Body of pancreas (tissue), 4 donors: ENCODE results near the gene SHLD1. TPM values are rescaled to one million over a fixed set of nuclear protein-coding genes. Genes with fewer than 3 reads are reported as not detected.

Experiments used
- ATAC-seq: fragments of 150-250 bp; one replicate; pipeline ENCODE4 v1.9.1; 2016
- DNase-seq, 4 donors: peaks; one replicate each; pipeline ENCODE4 v3.0.0-alpha.2; 2019
- H3K27ac ChIP-seq, 4 donors: fragments of 200-600 bp; sonication (generic); 1 replicate in 3 of 4; 2 replicates in 1 of 4; pipeline versions ENCODE4 v1.5.1 to v1.6.1; 2016 to 2019; ENCODE audit warnings: mild to moderate bottlenecking in 1 of 4, mixed read lengths in 1 of 4, moderate library complexity in 1 of 4
- H3K27me3 ChIP-seq, 2 donors: fragments of 200-600 bp; sonication (generic); one replicate each; pipeline ENCODE4 v1.6.0; 2016; ENCODE audit warnings: mild to moderate bottlenecking in 1 of 2
- H3K36me3 ChIP-seq, 2 donors: fragments of 200-600 bp; sonication (generic); replicated peaks in 1 of 2; 2 replicates each; pipeline ENCODE4 v1.5.1; 2016; ENCODE audit warnings: low read depth in 2 of 2; ENCODE audit not compliant: insufficient read depth in 1 of 2
- H3K4me1 ChIP-seq: fragments of 200-600 bp; sonication (generic); one replicate; pipeline ENCODE4 v1.6.0; 2016
- H3K4me3 ChIP-seq, 2 donors: fragments of 200-600 bp; sonication (generic); 1 replicate in 1 of 2; 2 replicates in 1 of 2; pipeline ENCODE4 v1.5.1; 2016 to 2019
- H3K9me3 ChIP-seq, 3 donors: fragments of 200-600 bp; sonication (generic); 1 replicate in 2 of 3; 2 replicates in 1 of 3; pipeline ENCODE4 v1.5.1; 2016
- POLR2A ChIP-seq, 3 donors: fragments of 450-650 bp; IDR thresholded peaks; one replicate each; pipeline ENCODE4 v1.6.1; 2016; ENCODE audit warnings: antibody characterized with exemption in 3 of 3, mild to moderate bottlenecking in 2 of 3
- WGBS, 2 donors: methylation state at CpG; one replicate each; pipeline ENCODE4 v1.1.5; 2017; 5-methylcytosine and 5-hydroxymethylcytosine counted together
- intact Hi-C: fragments of 100-400 bp; cut with DNase I; formaldehyde crosslinking; loops from one replicate; pipeline ENCODE4 v1.15.1; 2023
- total RNA-seq, 2 donors: library from RNA; depleted of rRNA; stranded (reverse); fragments of >200 nt; gene quantifications; one replicate each; pipeline ENCODE4 v1.1.0, GENCODE V29; 2016
- TF ChIP-seq, protein P1 (sequence below), 7 experiments: fragments of 450-650 bp in 4 of 7; fragments of 200-600 bp in 3 of 7; sonication (generic) in 3 of 7; IDR thresholded peaks; one replicate each; pipeline ENCODE4 v1.5.1; 2016 to 2019; ENCODE audit warnings: antibody characterized with exemption in 7 of 7

The SHLD1 gene
- total RNA-seq, 2 donors from 2014 or later, result 1.8 TPM; not detected in 1

DNA sequence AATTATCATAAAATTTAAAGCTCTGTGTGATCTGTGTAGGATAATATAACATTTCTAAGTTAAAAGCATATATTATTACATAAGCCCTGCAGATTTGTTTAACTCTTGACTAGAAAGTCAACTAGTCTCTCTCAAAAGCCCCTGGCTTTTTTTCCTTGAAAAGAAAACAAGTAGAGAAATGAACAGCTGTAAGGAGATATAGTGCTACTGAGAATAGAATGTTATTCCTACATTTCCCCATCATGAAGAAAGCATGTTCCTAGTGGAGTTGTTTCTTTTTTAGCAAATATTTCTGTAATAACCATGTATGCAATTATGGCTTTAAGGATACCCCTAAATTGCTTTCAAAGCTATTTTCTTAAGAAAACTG lies 37.6 kb downstream of the SHLD1 start:
- no peak for DNase-seq
- H3K36me3 ChIP-seq, result no peaks in the 10 kb centered on the region
- intact Hi-C loops, result no loop called here
- H3K27me3 ChIP-seq, result no peaks in the 10 kb centered on the region
- H3K9me3 ChIP-seq, result no peaks in the 10 kb centered on the region
- H3K4me1 ChIP-seq, result peaks cover 39% of the 10 kb centered on the region
- H3K4me3 ChIP-seq, result no peak overlapping the region
- TF ChIP-seq, protein P1, sequence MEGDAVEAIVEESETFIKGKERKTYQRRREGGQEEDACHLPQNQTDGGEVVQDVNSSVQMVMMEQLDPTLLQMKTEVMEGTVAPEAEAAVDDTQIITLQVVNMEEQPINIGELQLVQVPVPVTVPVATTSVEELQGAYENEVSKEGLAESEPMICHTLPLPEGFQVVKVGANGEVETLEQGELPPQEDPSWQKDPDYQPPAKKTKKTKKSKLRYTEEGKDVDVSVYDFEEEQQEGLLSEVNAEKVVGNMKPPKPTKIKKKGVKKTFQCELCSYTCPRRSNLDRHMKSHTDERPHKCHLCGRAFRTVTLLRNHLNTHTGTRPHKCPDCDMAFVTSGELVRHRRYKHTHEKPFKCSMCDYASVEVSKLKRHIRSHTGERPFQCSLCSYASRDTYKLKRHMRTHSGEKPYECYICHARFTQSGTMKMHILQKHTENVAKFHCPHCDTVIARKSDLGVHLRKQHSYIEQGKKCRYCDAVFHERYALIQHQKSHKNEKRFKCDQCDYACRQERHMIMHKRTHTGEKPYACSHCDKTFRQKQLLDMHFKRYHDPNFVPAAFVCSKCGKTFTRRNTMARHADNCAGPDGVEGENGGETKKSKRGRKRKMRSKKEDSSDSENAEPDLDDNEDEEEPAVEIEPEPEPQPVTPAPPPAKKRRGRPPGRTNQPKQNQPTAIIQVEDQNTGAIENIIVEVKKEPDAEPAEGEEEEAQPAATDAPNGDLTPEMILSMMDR (IDR thresholded peaks at IDR 0.05), result no peak
- no peak for TF ChIP-seq POLR2A (IDR thresholded peaks at IDR 0.05)
- H3K27ac ChIP-seq, result peak overlapping the region in 3 of 4 donors; percentile 41 to 67 (median 65)
- ATAC-seq, result no peak

DNA sequence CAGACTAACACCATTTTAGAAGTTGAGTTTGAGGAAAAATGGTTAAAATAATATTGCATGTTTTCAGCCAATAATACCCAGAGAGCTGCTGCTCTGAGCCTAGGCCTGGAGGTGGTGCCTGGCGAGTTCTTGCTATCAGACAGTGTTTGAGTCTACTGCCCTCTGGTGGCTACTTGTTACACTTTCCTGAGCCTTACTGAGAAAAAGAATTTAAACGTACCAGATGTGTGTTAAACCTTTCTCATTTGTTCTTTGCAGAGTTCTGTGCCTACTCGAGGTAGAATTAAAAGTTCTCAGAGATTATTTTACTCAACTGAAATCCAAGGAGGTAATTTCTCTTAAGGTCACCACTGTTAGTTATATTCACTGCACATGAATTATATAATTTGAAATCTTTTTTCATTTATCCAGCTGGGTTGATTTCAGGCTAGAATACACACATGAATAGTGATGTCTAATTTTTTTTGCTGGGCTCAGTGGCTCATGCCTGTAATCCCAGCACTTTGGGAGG lies 38.2 kb downstream of the SHLD1 start:
- H3K27ac ChIP-seq, result peak overlapping the region in 2 of 4 donors; percentile 7 to 65
- no peaks in the 10 kb centered on the region for H3K9me3 ChIP-seq
- peaks cover 39% of the 10 kb centered on the region for H3K4me1 ChIP-seq
- H3K36me3 ChIP-seq, result no peaks in the 10 kb centered on the region
- peak; percentile 77 for ATAC-seq
- intact Hi-C loops, result no loop called here
- WGBS, 2 donors, result 0 to 1% methylated on average over 3 of the region's 3 CpGs
- no peak overlapping the region for H3K4me3 ChIP-seq
- DNase-seq, result peak; percentile 81 to 93 (median 87)
- TF ChIP-seq, protein P1 (IDR thresholded peaks at IDR 0.05), result peak; percentile 75 to 97 (median 92)
- TF ChIP-seq POLR2A (IDR thresholded peaks at IDR 0.05), result no peak
- H3K27me3 ChIP-seq, result no peaks in the 10 kb centered on the region

DNA sequence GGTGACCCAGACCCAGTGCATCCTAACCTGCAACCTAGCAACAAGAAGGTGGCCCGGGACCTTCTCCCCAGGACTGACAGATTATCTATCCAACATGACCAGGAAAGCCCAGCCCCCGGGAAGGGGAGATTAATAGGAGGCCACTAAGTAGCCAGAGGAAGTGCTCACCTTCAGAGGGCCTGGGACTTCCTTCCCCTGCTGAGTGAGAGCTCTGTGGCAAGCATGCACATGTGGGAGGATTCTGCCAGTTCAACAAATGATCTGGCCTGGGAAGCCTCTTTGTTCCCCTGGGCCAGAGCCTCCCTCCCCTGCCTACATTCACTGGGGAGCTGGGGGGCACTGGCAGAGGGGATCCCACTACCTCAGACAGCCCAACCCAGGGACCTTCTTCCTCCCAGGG lies 39.6 kb downstream of the SHLD1 start:
- WGBS, 2 donors, result 78% methylated on average over 2 of the region's 2 CpGs; no CpG with 5 or more reads in 1 of the 2 donors
- intact Hi-C loops, result loop anchor here (10.0 kb wide), 1 partner anchor 255 kb away; no protein-coding TSS in a partner anchor

DNA sequence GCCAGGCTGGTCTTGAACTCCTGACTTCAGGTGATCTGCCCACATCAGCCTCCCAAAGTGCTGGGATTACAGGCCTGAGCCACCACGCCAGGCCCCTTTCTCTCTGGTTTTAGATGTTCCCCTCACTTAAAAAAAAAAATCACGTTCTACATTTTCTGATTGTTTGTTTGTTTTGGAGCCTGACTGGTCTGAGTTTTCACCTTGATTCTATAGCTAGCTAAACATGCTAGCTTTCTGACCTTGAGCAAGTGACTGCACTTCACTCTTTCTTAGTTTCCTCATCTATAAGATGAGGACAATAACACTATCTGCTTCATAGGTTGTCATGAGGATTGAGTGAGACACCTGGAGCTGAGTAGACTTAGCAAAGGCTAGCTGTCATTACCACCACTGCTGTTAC lies 43.7 kb downstream of the SHLD1 start:
- Histone ChIP-seq H3K36me3 (no peaks in the 10 kb centered on the region), H3K4me3 (no peak overlapping the region), H3K4me1 (peaks cover 21% of the 10 kb centered on the region), H3K27ac (peak overlapping the region in 2 of 4 donors; percentile 3 to 16), H3K27me3 (no peaks in the 10 kb centered on the region), H3K9me3 (no peaks in the 10 kb centered on the region)
- intact Hi-C loops, result loop anchor here (10.0 kb wide), 1 partner anchor 259 kb away; no protein-coding TSS in a partner anchor
- no peak for DNase-seq
- TF ChIP-seq, protein P1 (IDR thresholded peaks at IDR 0.05), result no peak
- no peak for TF ChIP-seq POLR2A (IDR thresholded peaks at IDR 0.05)
- ATAC-seq, result no peak
- 50 to 64% methylated on average over 2 of the region's 2 CpGs for WGBS, 2 donors

More for the DNA sequence above, 39.6 kb downstream of the SHLD1 start:
- H3K4me3 ChIP-seq, result no peak overlapping the region
- H3K4me1 ChIP-seq, result peaks cover 35% of the 10 kb centered on the region
- no peaks in the 10 kb centered on the region for H3K36me3 ChIP-seq
- no peaks in the 10 kb centered on the region for H3K9me3 ChIP-seq
- no peak overlapping the region for H3K27ac ChIP-seq
- DNase-seq (no peak), ATAC-seq (no peak)
- no peaks in the 10 kb centered on the region for H3K27me3 ChIP-seq
- no peak for TF ChIP-seq POLR2A (IDR thresholded peaks at IDR 0.05)
- TF ChIP-seq, protein P1 (IDR thresholded peaks at IDR 0.05), result no peak
